PC-9 (cell line): ENCODE results near the gene COL20A1.

Source experiments
- CTCF ChIP-seq: fragments of 200-600 bp; sonication (generic); conservative IDR thresholded peaks from 2 replicates; pipeline ENCODE4 v1.6.1; 2017; ENCODE audit warnings: mixed run types, antibody characterized with exemption, mild to moderate bottlenecking, moderate library complexity
- EZH2 ChIP-seq: fragments of 200-600 bp; sonication (generic); IDR thresholded peaks from 2 replicates; pipeline ENCODE4 v1.8.0; 2017; ENCODE audit warnings: antibody characterized with exemption, low read depth

DNA sequence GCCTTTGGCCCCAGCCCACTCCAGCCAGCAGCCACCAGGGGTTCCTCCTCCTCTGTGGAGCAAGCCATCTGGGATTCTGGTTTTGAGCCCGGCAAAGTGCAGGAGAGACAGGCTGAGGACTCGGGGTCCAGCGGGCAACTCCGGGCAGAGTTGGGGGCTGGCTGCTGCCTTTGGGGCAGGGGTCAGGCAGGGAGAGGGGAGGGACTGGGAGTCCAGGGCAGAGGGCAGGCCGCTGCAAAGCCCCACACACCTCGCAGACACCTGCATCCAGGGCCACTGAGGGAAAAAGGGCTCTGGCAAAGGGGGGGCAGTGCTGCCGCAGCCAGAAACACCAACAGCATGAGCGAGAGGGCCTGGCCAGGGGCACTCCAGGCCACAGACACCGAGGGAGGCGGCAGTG is 48.5 kb upstream of the COL20A1 start:
- no peak for TF ChIP-seq CTCF
- no peak for TF ChIP-seq EZH2
